ENCODE data around the gene TEX29.

DNA sequence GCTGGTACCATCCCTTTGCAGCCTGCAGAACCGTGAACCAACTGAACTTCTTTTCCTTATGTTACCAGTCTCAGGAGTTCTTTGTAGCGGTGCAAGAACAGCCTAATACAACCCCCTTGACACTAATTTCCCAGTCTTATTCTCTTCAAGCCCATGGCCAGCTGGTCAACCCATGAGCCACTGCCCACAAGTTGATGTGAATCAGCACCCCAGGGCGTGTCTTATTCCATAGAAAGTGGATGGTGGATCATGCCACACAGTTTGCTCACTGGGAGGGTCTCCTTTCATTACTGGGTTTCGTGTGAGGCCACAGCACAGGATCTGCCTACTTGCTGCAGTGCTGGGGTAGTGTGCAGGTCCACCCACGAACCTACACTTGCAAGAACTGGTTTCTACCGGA, 27.0 kb downstream of the TEX29 start:
- TF ChIP-seq TAF1 (IDR thresholded peaks at IDR 0.05; ENCODE audit: borderline replicate concordance, low read depth, low read length) (no peak), POLR2A (IDR thresholded peaks at IDR 0.05; ENCODE audit: low read depth, low read length) (no peak)

Data from GM12892 (cell line).